Skin of body (tissue), 2 donors: Measurements from ENCODE around the gene MIA. TPM values are rescaled to one million over a fixed set of nuclear protein-coding genes. Genes with fewer than 3 reads are reported as not detected.
A peak's percentile ranks its signal among the peaks of the same experiment; 100 is the strongest.
"Not testable (repeated sequence)": the region's sequence is repeated elsewhere in the genome, so short reads cannot be mapped to it uniquely, and the experiment has no call there.

Source experiments
- DNase-seq: peaks from one replicate; lab custom pipeline; 2025; lab: John Stamatoyannopoulos, UW
- total RNA-seq: library from RNA; depleted of rRNA; stranded (reverse); fragments of >200 nt; gene quantifications from one replicate; pipeline ENCODE4 v1.2.3, GENCODE V29; 2014

The MIA gene
- total RNA-seq, 1 donor from 2014 or later = 8.8 TPM

DNA sequence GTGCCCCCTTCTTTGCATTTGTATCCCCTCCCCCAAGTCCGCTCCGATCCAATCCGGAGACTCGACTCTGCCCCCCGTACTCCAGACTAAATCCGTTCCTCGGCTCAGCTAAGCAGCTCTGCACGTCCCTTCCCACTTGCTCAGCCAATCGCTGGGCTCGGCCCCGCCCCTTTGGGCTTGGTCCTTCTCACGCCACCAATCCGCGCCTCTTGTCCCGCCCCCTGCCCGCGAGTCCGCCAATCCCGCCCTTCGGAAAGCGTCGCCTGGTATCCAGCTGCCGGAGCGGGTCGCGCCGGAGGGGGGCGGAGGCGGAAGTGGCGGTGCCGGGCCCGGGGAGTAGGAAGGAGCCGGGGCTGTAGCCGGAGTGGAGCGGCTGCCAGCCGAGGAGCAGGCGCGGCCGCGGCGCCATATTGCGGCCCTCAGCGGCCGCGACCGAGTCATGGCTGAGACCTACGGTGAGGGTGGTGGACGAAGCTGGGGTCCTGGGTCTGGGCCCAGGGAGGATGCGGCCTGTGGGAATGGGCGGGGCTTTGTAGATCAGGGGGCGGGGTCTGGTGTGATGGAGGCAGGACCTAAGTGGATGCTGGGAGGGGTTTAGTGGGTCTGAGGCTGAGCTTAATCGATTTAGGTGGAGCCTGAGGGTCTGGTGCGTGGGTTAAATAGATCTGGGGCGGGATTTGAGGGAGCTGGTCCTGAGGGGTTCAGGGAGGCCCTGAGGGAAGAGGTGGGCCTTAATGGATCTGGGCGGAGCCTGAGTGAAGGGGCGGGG, 2.8 kb downstream of the MIA start, which contains the start of gene RAB4B:
RAB4B (plus strand) TSS at position 311 of the 769 bp plus-strand sequence; CDS start at position 440, 129 bp downstream.
- peak; percentile 100 for DNase-seq

DNA sequence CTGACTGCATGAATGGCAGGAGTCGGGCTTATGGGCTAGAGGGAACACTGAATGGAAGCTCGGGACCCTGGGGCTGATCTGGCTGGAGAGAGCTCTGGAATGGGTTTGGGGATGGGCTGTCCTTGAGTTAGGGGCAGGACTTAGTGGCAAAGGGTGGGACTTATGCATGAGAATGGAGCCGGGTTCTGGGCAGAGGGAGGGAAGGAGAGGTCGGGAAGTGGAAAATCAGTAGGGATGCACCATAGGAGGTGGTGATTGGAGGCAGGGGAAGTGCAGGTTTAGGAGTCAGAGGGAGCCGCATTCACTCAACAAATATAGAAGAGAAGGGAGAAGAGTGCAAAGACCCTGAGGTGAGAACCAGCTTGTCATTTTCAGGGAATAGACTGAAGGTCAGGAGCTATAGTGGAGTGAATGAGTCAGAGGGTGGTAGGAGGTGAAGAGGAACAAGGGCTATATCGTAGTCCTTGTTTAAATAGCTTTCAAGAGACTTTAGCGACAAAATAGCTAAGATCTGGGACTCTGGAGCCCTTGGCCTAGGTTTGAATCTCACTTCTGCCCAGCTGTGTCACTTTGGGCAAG, 3.5 kb downstream of the MIA start:
- peak; percentile 98 for DNase-seq

GRCh38 chr19:40780582-40780981, 5.3 kb downstream of the MIA start:
- no peak for DNase-seq

DNA sequence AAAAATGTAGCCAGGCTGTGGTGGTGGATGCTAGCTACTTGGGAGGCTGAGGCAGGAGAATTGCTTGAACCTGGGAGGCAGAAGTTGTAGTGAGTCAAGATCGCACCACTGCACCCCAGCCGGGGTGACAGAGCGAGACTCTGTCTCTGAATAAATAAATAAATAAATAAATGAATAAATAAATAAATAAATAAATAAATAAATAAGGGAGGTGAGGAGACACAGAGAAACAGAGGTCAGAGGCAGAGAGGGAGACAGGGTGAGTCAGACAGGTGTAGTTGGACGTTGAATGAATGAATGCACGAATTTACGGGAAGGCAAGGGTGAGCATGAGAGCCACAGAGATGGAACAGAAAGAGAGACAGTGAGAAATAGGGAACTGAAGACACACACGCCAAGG, 5.8 kb downstream of the MIA start:
- no peak for DNase-seq

DNA sequence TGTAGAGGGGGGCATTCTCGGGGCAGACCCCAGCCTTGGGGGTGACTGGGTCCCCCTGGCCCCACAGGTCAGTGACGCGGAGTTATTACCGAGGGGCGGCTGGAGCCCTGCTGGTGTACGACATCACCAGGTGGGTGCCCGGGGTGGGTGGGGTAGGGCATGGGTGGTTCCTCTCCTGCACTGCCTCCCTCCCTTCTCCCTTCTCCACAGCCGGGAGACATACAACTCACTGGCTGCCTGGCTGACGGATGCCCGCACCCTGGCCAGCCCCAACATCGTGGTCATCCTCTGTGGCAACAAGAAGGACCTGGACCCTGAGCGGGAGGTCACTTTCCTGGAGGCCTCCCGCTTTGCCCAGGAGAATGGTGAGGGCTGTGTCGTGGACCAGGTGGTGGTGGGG, 8.4 kb downstream of the MIA start:
- DNase-seq = no peak

DNA sequence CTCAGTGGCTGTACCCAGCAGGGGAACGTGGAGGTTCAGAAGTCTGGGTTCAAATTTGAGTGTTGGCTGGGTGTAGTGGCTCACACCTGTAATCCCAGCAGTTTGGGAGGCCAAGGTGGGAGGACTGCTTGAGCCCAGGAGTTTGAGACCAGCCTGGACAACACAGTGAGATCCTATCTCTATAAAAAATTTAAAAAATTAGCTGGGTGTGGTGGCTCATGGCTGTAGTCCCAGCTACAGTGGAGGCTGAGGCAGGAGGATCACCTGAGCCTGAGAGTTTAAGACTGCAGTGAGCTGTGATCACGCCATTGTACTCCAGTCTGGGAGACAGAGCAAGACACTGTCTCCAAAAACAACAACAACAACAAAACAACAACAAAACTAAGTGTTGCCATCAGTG, 8.8 kb downstream of the MIA start:
- DNase-seq = not testable (repeated sequence)

DNA sequence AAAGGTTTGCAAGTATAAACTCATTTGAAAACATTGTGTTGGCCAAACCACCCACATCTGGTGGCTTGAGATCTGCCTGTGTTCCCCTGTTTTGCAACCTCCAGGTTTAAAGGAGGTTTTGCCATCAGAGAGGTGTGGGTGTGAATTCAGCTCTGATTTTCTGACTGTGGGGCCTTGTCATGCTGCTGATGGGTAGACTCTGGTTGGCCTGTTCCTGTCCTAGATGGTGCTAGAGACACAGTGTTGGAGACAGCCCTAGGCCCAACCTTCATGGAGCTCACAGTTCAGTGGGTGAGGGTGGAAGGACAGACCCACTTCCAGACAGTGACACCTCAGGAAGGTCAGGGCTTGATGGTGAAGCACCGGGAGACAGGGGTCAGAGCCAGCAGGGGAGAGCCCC, 10.2 kb downstream of the MIA start:
- DNase-seq = no peak

GRCh38 chr19:40786060-40787037, 11.0 kb downstream of the MIA start:
- DNase-seq = no peak

GRCh38 chr19:40791349-40791748, 16.0 kb downstream of the MIA start:
- no peak for DNase-seq

DNA sequence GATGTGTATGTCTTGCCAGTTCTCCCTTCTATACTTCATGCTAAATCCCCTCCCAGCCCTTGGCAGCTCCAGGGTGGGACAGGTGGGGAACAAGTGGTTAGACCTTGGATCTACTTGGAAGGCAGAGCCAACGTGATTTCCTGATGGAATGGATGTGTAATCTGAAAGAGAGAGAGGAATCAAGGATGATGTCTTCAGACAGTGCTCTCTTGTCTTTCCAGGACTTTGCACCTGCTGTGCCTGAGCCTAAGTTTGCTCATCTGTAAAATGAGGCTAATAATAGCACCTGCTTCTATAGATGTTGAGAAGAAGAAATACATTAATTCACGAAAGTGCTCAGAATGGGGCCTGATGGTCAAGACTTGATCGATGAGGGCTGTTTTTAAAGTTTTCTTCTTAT, 16.7 kb downstream of the MIA start:
- DNase-seq = no peak

- no peak for DNase-seq
Observed at GRCh38 chr19:40797166-40797962, 22.0 kb downstream of the MIA start.

GRCh38 chr19:40797963-40798682, 22.8 kb downstream of the MIA start:
- DNase-seq = no peak

GRCh38 chr19:40798683-40799557, 23.6 kb downstream of the MIA start, which contains the start of gene EGLN2:
EGLN2 (plus strand) TSS chr19:40799191; CDS start chr19:40800573, 1,382 bp downstream.
- peak; percentile 99 for DNase-seq

DNA sequence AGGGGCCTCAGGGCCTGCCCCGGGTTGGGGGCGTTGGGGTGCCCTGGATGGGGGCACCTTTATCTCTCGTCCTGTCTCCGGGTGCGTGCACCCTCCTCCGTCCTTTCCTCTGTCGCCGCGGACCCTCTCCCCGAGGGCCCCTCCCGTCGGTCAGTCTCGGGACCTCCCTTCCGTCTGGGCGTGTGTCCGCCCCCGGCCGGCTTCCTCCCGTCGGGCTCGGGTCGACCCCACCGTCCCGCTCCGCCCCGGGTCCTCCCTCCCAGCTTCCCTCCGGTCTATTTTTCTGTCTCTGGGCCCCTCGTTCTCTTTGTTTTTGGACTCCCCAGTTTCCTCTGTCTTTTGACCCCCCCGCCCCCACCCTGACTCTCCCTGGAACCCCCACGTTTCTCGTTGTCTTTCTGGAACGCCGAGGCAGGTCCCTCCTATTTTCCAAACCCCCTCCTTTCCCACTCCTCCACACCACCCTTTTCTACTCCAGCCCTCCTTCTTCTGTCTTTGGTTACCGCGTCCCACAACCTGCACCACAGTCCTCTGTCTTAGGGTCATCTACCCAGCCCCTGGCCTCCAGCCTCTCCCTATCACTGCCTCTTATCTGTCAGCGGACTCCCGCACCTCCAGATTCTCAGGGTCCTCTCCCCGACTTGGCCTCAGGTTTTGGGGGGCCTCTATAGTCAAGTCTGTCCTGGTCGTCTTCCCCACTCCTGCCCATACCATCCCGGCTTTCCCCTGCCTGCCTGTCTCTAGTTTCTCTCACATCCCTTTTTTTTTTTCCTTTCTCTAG, 24.4 kb downstream of the MIA start:
- no peak for DNase-seq

- DNase-seq = no peak
Observed at GRCh38 chr19:40800339-40800996, 25.1 kb downstream of the MIA start.

DNA sequence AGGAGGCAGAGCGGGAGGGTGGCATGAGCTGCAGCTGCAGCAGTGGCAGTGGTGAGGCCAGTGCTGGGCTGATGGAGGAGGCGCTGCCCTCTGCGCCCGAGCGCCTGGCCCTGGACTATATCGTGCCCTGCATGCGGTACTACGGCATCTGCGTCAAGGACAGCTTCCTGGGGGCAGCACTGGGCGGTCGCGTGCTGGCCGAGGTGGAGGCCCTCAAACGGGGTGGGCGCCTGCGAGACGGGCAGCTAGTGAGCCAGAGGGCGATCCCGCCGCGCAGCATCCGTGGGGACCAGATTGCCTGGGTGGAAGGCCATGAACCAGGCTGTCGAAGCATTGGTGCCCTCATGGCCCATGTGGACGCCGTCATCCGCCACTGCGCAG, 25.7 kb downstream of the MIA start:
- no peak for DNase-seq

GRCh38 chr19:40801426-40802299, 26.3 kb downstream of the MIA start:
- DNase-seq = no peak
